Large intestine (tissue), 3 donors: Measurements from ENCODE around the gene USP46. TPM values are rescaled to one million over a fixed set of nuclear protein-coding genes. Genes with fewer than 3 reads are reported as not detected.

Experiments
- DNase-seq, 2 donors: peaks; one replicate each; pipeline versions ENCODE4 v3.0.0 to v3.0.0-alpha.2; 2013
- H3K27ac ChIP-seq: one replicate; pipeline ENCODE4 v1.5.1; 2013; ENCODE audit warnings: low read length
- H3K27me3 ChIP-seq: 2 replicates; pipeline ENCODE4 v1.6.1; 2013; ENCODE audit warnings: low read length; ENCODE audit not compliant: control insufficient read depth, insufficient read depth
- H3K36me3 ChIP-seq: 2 replicates; pipeline ENCODE4 v1.6.1; 2013; ENCODE audit warnings: low read length; ENCODE audit not compliant: control insufficient read depth, insufficient read depth
- H3K4me1 ChIP-seq: one replicate; pipeline ENCODE4 v1.6.1; 2013; ENCODE audit warnings: low read length; ENCODE audit not compliant: control insufficient read depth, insufficient read depth
- H3K4me3 ChIP-seq: one replicate; pipeline ENCODE4 v1.5.1; 2013; ENCODE audit warnings: low read length
- H3K9me3 ChIP-seq: one replicate; pipeline ENCODE4 v1.6.1; 2013; ENCODE audit warnings: mild to moderate bottlenecking, low read depth, low read length, moderate library complexity; ENCODE audit not compliant: control insufficient read depth
- WGBS: methylation state at CpG from one replicate; pipeline ENCODE4 v1.1.5; 2013; ENCODE audit warnings: low lambda C conversion rate; ENCODE audit not compliant: insufficient coverage; 5-methylcytosine and 5-hydroxymethylcytosine counted together
- polyA plus RNA-seq: library from polyadenylated mRNA; unstranded; fragments of 120-200 nt; gene quantifications from one replicate; pipeline ENCODE4 v1.2.1, GENCODE V29; 2013

The USP46 gene
- polyA plus RNA-seq, 1 donor, result 14.4 TPM

DNA sequence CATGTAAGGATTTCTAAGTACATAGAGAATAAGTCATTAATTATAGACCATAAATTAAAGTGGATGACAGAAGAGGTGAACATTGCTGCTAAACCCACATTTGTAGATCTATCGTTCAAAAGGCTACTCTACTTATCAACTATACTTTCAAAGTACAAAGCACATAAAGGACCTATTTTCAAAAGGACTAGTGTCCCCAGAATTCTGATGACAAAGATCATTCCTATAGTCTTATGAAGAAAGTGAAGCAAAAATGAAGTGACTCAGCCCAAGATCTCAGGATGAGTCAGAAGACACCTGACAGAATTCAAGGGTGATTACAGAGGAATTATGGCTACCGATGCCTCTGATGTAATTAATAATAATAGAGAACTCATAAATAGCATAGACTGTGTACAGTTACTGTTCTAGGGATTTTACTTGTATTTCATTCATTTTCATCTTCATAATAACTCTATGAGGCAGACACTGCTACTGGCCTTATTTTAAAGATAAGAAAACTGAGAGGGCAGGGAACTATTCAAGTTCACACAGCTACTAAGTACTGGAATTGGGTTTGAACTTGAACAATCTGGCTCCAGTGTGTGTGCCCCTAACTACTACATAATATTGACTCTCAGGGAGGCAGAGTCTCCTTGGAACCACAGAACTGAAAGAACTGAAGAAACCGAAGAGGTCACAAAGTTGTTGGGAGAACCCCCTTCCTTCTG, 17.1 kb downstream of the USP46 start:
- WGBS, result no CpG with 5 or more reads among the region's 3 CpGs
- peak; percentile 41 to 74 for DNase-seq
- peaks cover 8% of the 10 kb centered on the region for H3K4me1 ChIP-seq
- no peak overlapping the region for H3K4me3 ChIP-seq
- no peak overlapping the region for H3K27ac ChIP-seq
- no peaks in the 10 kb centered on the region for H3K36me3 ChIP-seq
- H3K9me3 ChIP-seq, result no peaks in the 10 kb centered on the region
- no peaks in the 10 kb centered on the region for H3K27me3 ChIP-seq

DNA sequence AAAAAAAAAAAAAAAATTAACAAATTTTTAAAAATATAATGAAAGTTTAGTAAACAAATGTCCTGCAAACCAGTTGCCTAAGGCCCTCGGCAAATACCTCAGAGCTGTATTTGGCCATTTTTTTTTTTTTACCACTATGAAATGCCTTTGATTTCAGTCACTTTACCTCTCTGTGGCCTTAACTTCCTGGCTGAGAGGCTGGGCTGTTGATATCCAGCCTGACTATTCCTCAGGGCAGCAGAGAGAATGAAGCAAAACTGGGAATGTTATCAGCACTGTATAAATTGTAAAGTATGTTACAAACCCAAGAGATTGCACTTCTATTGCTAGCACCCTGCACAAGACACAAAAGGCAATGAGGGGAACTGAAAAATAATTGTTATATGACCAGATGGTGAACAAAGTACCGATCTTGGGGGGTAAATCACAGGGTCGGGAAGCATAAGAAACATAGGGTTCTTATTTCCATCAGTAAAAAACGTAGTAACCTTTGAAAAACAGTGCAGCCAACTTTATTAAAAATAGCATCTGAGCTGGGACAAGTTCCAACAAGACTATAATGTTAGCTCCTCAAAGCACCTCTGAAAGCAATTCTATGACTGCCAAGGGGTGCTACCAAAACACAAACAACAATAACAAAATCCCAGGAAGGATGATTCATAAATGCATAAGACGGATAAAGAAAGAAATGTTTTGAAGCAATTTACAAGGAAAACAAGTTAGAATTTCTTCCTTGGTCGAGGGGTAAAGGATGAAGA, 18.1 kb downstream of the USP46 start:
- Histone ChIP-seq H3K36me3 (no peaks in the 10 kb centered on the region), H3K4me1 (peaks cover 8% of the 10 kb centered on the region), H3K4me3 (no peak overlapping the region), H3K27me3 (no peaks in the 10 kb centered on the region), H3K27ac (no peak overlapping the region), H3K9me3 (no peaks in the 10 kb centered on the region)
- DNase-seq, result no peak
- WGBS, result no CpG with 5 or more reads among the region's 6 CpGs

DNA sequence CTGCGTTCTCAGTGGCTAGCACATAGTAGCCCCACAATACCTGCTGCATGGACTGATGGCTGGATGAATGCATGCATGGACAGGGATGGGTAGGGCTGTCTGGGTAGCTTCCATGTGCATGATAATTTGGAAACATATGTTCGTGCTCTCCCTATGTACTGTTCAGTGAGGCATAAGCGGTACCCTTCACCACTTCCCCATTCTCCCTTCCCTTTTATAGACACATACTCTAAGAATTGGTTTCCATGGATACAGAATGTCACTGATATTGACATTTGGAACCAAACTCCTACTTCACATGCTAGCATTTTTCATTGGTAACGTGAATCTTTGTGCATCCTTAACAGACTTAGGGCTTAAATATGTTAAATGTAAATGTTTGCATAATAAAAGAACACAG, 20.4 kb downstream of the USP46 start:
- 83% methylated on average over 2 of the region's 4 CpGs for WGBS
- peaks cover 8% of the 10 kb centered on the region for H3K4me1 ChIP-seq
- no peak overlapping the region for H3K4me3 ChIP-seq
- no peak for DNase-seq
- no peaks in the 10 kb centered on the region for H3K27me3 ChIP-seq
- no peaks in the 10 kb centered on the region for H3K9me3 ChIP-seq
- no peaks in the 10 kb centered on the region for H3K36me3 ChIP-seq
- no peak overlapping the region for H3K27ac ChIP-seq

DNA sequence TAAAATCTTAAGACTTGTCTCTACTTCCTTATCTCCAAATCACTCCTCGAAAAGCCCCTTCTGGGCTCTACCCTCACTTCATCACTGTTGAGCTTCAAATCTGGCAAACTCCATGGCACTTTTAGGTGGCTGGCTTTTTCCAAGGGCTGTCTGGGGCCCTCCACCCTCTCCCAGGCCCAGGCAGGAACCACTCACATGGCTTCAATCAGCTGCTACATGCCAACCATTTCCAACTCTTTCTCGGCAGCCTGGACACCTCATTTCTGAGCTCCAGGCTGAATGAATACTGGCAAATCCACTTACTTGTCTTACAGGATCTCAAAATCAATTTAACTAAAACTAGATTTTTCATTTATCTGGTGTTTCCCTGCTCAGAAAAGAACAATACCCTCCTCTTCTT, 22.0 kb downstream of the USP46 start:
- no peak for DNase-seq
- Histone ChIP-seq H3K36me3 (no peaks in the 10 kb centered on the region), H3K4me3 (no peak overlapping the region), H3K27me3 (no peaks in the 10 kb centered on the region), H3K9me3 (no peaks in the 10 kb centered on the region), H3K27ac (no peak overlapping the region), H3K4me1 (peaks cover 3% of the 10 kb centered on the region)
- no CpG with 5 or more reads among the region's 2 CpGs for WGBS

DNA sequence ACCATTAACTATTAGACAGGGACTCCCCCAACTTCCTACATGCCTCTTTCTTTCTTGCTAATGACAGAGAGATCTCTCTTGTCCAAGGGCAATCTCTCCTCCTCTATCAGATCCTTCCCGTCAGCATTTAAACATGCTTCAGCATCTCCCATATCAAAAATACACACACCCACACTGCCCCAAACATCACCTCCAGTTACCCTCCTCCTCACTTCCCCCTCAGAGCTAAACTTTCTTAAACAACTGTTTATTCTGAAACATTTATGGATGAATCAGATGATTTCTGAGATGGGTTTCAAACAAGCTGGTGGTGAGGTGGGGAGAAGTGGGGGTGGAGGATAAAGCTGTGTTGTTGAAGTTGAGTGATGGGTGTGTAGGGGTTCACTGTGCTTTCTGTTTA, 23.5 kb downstream of the USP46 start:
- no peaks in the 10 kb centered on the region for H3K36me3 ChIP-seq
- H3K27ac ChIP-seq, result no peak overlapping the region
- no peaks in the 10 kb centered on the region for H3K9me3 ChIP-seq
- 100% methylated on average over 1 of the region's 1 CpG for WGBS
- DNase-seq, result no peak
- H3K4me1 ChIP-seq, result no peaks in the 10 kb centered on the region
- no peaks in the 10 kb centered on the region for H3K27me3 ChIP-seq
- H3K4me3 ChIP-seq, result no peak overlapping the region

DNA sequence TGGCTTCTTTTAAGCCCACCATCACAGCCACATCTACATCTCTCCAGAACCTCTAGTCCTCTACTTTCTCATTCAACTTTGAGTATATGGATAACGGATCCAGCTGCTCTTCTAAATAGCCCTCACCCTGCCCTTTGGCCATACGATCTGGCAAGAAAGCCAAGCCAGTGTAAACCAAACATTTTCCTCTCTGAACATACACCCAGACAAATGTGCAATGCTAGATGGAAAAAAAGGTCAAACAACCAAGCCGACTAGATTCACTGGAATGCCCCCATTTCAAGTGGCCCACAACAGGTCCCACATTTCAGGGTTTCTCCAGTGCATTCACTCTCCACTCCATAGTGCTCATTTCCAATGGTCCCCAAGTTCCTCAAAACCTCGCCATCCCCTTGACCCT, 24.0 kb downstream of the USP46 start:
- Histone ChIP-seq H3K4me3 (no peak overlapping the region), H3K9me3 (no peaks in the 10 kb centered on the region), H3K4me1 (no peaks in the 10 kb centered on the region), H3K27ac (no peak overlapping the region), H3K36me3 (no peaks in the 10 kb centered on the region), H3K27me3 (no peaks in the 10 kb centered on the region)
- no peak for DNase-seq
- 100% methylated on average over 1 of the region's 4 CpGs for WGBS

DNA sequence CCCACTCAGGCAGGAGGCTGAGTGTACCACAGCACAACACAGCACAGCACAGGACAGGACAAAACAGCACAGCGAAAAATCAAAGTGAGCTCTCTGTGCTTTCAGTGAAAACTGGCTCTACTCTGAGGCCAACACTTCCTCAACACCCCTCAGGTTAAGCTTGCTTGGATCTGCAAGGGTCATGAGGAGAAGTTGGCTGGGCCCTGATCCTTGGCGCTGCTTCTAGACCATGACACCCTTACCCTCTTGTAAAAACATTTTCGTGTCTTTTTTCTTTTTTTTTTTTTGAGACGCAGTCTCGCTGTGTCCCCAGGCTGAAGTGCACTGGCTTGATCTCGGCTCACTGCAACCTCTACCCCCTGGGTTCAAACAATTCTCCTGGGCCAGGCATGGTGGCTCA, 25.3 kb downstream of the USP46 start:
- H3K4me1 ChIP-seq, result no peaks in the 10 kb centered on the region
- WGBS, result 75% methylated on average over 2 of the region's 6 CpGs
- H3K27ac ChIP-seq, result no peak overlapping the region
- DNase-seq, result no peak
- peaks cover 4% of the 10 kb centered on the region for H3K36me3 ChIP-seq
- H3K27me3 ChIP-seq, result no peaks in the 10 kb centered on the region
- H3K4me3 ChIP-seq, result no peak overlapping the region
- no peaks in the 10 kb centered on the region for H3K9me3 ChIP-seq

DNA sequence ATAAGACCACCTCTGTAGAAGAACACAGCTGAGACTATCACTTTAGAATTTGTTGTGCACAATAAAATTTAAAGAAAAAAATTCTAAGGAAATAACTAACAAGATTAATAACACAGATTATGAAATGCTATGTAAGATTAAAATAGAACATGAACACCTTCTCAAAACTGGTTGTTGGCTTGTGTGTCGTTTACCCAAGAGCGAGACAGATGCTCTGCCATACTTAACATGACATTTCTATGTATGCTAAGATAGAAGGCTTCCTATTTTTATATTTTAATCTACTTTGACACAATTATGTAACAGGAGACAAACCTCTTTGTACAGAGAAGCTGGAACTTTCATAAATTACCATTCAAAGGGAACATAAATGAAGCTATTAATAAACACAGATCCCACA, 30.1 kb downstream of the USP46 start:
- Histone ChIP-seq H3K27ac (no peak overlapping the region), H3K4me1 (no peaks in the 10 kb centered on the region), H3K9me3 (no peaks in the 10 kb centered on the region), H3K4me3 (no peak overlapping the region), H3K27me3 (no peaks in the 10 kb centered on the region), H3K36me3 (peaks cover 14% of the 10 kb centered on the region)
- WGBS, result 80% methylated on average over 2 of the region's 2 CpGs
- no peak for DNase-seq

DNA sequence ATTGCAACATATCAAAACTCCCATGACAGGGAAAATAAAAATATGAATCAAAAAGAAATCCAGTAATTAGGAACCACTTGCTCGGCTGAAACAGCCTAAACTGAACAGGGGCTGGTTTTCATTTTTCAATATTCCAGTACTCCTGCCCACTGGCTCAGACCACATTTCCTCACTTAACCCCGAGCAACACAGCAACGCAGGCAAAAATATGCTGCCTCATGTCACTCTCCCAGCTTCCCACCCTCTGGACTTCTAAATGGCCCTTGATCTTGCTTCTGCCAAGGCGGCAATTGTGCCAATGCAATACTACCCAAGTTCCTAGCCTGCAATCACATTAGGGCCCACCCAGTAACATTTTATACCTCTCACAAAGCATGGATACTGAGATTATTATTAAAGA, 30.6 kb downstream of the USP46 start:
- H3K9me3 ChIP-seq, result no peaks in the 10 kb centered on the region

DNA sequence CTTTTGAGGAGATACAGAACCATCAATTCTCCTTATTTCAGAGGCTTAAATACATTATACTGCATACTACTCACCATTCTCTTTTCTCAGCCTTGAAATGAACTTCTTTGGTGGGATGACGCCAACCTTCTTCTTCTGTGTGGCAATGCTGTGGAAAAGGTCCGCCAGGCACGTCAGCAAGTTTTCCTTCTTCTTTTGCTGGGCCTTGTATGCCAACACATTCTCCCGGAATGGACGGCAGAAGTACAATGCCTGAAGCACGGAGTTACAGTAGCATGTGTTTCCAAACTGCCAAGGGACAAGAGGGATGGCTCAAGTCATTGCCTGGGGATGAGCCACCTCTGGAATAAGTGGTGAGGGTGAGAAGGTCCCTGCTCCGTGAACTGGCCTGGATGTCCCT, 31.2 kb downstream of the USP46 start:
- H3K27ac ChIP-seq, result no peak overlapping the region
- H3K4me3 ChIP-seq, result no peak overlapping the region
- DNase-seq, result no peak
- H3K36me3 ChIP-seq, result peaks cover 15% of the 10 kb centered on the region
- H3K9me3 ChIP-seq, result no peaks in the 10 kb centered on the region
- no peaks in the 10 kb centered on the region for H3K4me1 ChIP-seq
- no peaks in the 10 kb centered on the region for H3K27me3 ChIP-seq
- no CpG with 5 or more reads among the region's 7 CpGs for WGBS

More for the DNA sequence above, 30.6 kb downstream of the USP46 start:
- WGBS, result 100% methylated on average over 2 of the region's 4 CpGs
- Histone ChIP-seq H3K36me3 (peaks cover 14% of the 10 kb centered on the region), H3K4me3 (no peak overlapping the region), H3K27ac (no peak overlapping the region), H3K27me3 (no peaks in the 10 kb centered on the region), H3K4me1 (no peaks in the 10 kb centered on the region)
- no peak for DNase-seq

DNA sequence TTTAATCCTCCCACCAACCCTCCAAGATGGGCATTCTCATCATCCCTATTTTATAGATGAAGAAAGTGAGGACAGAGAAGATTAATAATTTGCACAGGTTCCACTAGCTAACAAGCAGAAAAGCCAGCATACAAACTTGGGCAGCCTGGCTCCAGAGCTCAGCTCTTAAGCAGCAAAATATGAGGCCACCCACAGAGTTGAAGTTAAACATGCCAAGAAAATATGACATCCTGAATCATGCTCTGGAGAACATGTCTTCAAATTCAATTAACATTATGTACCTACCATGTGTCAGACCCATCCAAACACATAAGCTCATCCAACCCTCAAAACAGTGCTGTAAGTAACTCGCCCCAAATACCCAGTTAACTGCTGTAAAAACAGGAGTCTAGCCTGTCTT, 33.9 kb downstream of the USP46 start:
- peaks cover 20% of the 10 kb centered on the region for H3K36me3 ChIP-seq
- WGBS, result no CpG with 5 or more reads among the region's 1 CpG
- H3K27ac ChIP-seq, result no peak overlapping the region
- H3K4me1 ChIP-seq, result no peaks in the 10 kb centered on the region
- H3K9me3 ChIP-seq, result no peaks in the 10 kb centered on the region
- H3K27me3 ChIP-seq, result no peaks in the 10 kb centered on the region
- no peak for DNase-seq
- no peak overlapping the region for H3K4me3 ChIP-seq
